ENCODE measurements around the gene STPG1.

STPG1 gene

DNA sequence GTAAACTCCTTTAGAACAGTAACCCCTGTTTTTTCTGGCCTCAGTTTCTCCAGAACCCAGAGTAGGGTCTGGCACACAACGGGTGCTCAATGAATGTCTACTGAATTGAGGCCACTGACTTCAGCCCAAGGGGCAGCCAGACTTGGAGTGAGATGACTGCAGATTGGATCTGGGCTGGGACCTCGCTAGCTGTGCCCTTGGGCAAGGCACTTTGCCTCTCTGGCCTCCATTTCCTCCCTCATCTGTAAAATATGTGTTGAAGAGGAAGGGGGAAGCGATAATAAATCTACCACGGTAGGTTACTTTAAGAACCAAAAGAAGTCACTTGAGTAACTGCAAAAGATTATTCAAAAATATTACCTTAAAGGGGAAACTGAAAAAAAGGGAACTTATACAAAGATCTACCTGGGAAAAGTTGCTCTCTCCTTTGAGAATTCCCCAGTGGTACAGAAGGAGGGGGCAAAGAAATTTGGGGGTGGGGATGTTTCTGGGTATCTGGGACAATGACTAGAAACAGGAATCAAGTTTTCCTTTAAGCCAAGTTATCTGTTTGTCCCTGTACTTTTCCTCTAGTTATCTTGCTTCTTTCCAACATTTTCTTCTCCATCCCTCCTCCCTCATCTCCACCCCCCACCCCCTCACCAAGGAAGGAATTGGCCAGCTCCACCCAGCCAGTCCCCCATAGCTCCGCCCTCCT is 94.8 kb downstream of the STPG1 start:
- no peak for DNase-seq (ENCODE audit: low read depth in 2 of 2, low spot score in 1 of 2)

DNA sequence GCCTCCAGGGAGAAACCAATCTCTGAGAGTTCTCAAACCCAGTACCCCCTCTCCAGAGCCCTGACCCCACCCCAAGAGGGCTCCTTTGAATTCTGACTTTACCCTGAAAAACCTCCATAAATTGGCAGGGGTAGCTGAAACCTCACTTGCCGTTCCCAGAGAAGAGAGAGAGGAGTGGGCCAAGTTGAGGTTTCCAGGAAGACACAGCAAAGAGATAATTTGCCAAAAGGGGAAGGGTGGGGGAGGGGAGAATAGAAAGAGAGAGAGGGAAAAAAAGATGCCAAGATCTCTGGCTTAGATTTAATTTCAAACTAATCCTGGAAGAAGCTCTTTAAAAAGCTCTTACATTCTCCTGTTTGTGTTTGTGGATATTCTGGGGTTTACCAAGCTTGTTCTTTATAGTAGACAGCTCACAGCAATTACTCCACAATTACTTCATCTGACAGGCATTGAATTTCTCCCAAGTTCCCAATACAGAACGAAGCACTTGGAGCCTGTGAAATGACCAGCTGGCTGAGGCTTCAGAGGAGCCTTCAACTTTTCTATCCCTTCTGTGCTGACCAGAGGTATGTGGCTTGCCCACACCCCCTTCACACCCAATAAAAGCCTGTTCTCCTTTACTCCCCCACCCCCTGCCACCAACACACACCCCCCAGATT is 95.5 kb downstream of the STPG1 start:
- DNase-seq (ENCODE audit: low read depth in 2 of 2, low spot score in 1 of 2), result no peak

DNA sequence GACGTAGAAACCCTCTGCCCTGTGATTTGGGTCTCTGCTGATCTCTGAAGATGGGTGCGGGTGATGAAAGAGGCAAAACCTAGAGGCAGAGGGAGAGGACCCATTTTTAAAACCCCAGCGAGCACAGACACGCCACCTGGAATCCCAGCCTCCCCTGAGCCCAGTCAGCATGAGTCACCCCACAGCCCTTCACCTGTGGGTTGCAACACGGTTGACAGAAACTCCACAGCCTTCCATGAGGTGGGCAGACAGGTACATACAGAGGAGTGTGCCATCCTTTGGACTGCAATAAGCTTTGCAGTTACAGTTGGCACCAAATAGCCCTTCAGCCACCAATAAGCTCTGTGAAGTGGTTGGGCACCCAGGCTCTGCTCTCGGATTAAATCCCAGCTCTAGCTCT is 96.5 kb downstream of the STPG1 start:
- no peak for DNase-seq (ENCODE audit: low read depth in 2 of 2, low spot score in 1 of 2)

DNA sequence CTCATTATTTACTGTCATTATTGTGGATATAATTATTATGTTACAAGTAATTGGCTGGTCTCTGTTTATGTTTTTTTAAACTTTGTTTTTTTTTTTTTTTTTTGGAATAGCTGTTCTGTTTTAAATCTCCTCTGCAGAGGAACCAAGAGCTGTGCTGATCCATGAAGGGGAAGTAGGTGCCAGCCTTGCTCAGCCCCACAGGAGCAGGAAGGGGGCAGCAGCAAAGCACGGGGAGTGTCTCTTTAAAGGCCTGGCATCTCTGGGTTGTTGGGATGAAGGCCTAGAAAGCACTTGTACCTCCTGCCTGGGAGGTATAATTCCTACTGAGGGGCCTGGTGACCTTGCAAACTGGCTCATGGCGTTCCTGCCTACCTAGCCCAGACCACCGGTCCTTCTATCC is 96.9 kb downstream of the STPG1 start:
- DNase-seq (ENCODE audit: low read depth in 2 of 2, low spot score in 1 of 2), result no peak

DNA sequence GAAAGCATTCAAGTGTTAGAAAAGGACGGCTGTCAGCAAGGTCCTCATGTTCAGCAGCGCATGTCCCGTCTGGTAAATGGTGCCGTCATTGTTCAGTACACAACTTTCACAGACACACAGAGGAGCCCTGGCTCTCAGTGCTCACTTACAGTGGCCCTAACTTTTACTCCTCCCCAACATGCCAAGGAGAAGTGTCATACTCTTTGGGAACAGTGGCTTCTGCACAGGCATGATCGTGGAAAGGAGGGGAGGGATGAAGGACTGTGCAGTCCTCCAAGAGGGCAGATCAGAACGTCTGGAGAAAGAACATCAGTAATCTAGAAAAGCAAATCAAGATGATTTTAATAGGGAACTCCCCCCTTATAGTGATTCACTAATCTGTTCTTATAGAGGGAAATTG is 98.2 kb downstream of the STPG1 start:
- no peak for DNase-seq (ENCODE audit: low read depth in 2 of 2, low spot score in 1 of 2)

DNA sequence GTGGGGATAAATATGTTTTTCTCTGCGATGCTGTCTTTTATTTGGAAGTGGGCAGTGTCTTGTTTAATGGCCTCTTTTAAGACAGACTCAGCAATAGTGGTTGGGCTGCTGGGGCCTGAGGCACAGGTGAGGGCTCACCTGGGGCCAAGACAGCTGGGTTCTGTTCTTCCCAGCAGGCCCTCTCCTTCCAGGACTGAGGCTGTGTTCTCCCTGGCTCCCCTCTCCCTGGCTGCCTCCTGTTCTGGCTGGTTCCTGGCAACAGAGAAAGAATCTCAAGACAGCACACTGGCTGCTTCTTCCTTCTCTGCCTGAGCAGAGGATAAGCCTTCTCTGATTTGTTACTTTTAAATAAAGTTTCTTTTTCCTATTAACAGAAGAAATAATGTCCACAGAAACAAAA is 101.8 kb downstream of the STPG1 start:
- DNase-seq (ENCODE audit: low read depth in 2 of 2, low spot score in 1 of 2), result no peak

DNA sequence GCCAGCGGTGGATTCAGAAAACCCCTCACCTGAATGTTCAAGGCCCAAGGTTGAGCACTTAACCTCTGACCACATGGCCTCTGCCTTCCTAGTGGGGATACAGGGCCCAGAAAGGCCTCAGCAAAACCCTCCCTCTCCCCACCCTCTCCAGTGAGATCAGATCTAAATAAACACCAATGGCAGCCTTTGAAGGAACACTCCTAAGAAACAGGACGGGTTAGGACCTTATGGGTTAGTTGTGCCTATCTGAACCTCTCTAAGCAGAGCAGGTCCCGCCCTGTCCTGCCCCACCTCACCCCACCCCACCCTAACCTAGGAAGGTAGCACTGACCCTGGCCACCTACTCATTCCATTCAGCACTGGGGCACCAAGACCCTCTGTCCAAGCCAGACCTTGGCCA is 102.3 kb downstream of the STPG1 start:
- no peak for DNase-seq (ENCODE audit: low read depth in 2 of 2, low spot score in 1 of 2)

DNA sequence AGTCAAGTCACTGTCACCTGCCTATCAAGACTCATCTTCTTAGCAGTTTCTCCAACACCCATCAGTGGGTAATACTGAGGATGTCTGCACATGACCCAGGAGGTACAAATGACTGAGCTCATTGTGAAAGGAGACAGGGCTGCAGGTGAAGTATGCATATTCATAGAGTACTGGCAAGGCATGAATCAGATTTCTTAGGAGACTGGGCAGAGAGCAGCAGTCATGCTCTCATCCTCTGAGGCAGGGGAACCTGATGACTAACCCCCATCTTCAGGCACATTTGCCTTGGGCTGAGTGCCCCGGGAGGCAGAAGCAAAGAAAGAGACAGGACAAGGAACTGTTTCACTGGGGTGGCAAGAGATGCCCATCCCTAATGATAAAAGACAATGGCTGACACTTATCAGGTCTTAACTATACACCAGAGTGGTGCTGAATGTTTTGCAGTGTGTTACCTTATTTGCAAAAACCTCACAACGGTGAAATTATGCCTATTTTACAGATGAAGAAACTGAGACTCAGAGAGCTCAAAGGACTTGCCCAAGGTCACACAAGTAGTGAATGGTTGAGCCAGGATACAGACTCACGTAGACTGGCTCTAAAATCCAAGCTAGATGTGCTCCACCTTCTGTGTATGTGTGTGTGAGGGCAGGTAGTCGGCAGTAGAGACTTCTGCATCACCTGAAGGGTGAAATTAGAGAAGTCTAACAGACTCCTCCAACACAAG is 103.7 kb downstream of the STPG1 start:
- no peak for DNase-seq (ENCODE audit: low read depth in 2 of 2, low spot score in 1 of 2)

DNA sequence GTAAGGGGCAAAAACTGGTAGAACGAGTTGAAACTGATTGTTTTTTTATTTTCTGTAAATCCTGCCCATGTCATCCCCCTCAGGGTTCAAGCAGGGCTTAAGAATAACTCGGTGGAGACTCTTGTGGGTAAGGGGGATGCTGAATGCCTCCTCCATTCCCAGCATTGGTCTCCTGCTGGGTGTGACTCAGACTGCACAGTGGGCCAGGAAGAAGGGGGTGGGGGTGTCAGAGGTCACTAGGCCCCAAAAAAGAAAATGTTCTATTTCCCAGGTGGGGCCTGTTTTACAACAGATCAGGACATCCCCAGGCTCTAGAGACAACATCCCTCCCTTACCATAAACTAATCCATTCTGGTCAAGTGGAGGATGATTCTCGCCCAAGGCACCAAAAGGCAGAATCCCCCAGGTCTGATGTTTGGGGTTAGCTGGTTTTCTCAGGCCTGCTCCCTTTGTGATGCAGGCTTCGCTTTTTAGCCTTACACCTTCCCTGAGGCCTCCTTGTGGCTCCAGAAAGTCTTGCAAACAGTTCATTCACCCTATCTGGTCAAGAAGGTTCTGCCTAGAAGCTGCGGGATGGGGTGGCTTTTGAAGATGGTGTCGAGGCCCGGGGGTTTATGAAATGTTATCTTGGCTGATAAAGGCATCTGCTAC is 105.1 kb downstream of the STPG1 start:
- DNase-seq (ENCODE audit: low read depth in 2 of 2, low spot score in 1 of 2), result no peak
